Mesenchymal stem cell (in vitro differentiated cells and primary cell): ENCODE data around the gene ATRAID.

Experiments
- DNase-seq: peaks from one replicate; pipeline ENCODE4 v3.0.0-alpha.2; 2013
- H2AFZ ChIP-seq: one replicate; pipeline ENCODE4 v1.6.1; 2013; ENCODE audit warnings: low read depth, mild to moderate bottlenecking, control low read depth, inconsistent platforms, low read length, moderate library complexity
- H2AK5ac ChIP-seq: 2 replicates; pipeline ENCODE4 v1.6.1; 2013; ENCODE audit warnings: low read length, moderate library complexity, mild to moderate bottlenecking, inconsistent platforms; ENCODE audit not compliant: severe bottlenecking
- H2BK120ac ChIP-seq: one replicate; pipeline ENCODE4 v1.6.1; 2013; ENCODE audit warnings: low read depth, mild to moderate bottlenecking, inconsistent platforms, low read length, moderate library complexity
- H2BK12ac ChIP-seq, 2 experiments: one replicate each; pipeline ENCODE4 v1.6.1; 2013; ENCODE audit warnings: inconsistent platforms in 2 of 2, low read length in 2 of 2, mild to moderate bottlenecking in 2 of 2, moderate library complexity in 2 of 2, control low read depth in 1 of 2
- H2BK15ac ChIP-seq: one replicate; pipeline ENCODE4 v1.6.1; 2013; ENCODE audit warnings: mild to moderate bottlenecking, low read depth, inconsistent platforms; ENCODE audit not compliant: poor library complexity, severe bottlenecking
- H2BK5ac ChIP-seq: 2 replicates; pipeline ENCODE4 v1.6.1; 2013; ENCODE audit warnings: low read depth, mild to moderate bottlenecking, low read length, control low read depth, inconsistent platforms; ENCODE audit not compliant: poor library complexity, severe bottlenecking
- H3K14ac ChIP-seq, 2 experiments: one replicate each; pipeline ENCODE4 v1.6.1; 2013; ENCODE audit warnings: inconsistent platforms in 2 of 2, low read length in 2 of 2, control low read depth in 1 of 2, mild to moderate bottlenecking in 1 of 2, moderate library complexity in 1 of 2
- H3K18ac ChIP-seq, 2 experiments: one replicate each; pipeline ENCODE4 v1.6.1; 2013; ENCODE audit warnings: inconsistent platforms in 2 of 2, low read length in 2 of 2, control low read depth in 1 of 2, low read depth in 1 of 2, mild to moderate bottlenecking in 1 of 2
- H3K23ac ChIP-seq, 2 experiments: one replicate each; pipeline ENCODE4 v1.6.1; 2013; ENCODE audit warnings: inconsistent platforms in 2 of 2, low read length in 2 of 2, mild to moderate bottlenecking in 2 of 2, moderate library complexity in 2 of 2, control low read depth in 1 of 2
- H3K27ac ChIP-seq: 2 replicates; pipeline ENCODE4 v1.5.1; 2013; ENCODE audit warnings: mild to moderate bottlenecking, moderate library complexity, low read length, control low read depth, inconsistent platforms; ENCODE audit not compliant: poor library complexity, severe bottlenecking
- H3K27me3 ChIP-seq, 2 experiments: 2 replicates each; pipeline versions ENCODE4 v1.6.1 to v1.7.0; 2013; ENCODE audit warnings: low read length in 2 of 2, mild to moderate bottlenecking in 2 of 2, moderate library complexity in 2 of 2, control low read depth in 1 of 2, inconsistent platforms in 1 of 2; ENCODE audit not compliant: control insufficient read depth in 1 of 2, insufficient read depth in 1 of 2
- H3K36me3 ChIP-seq, 2 experiments: 2 replicates each; pipeline versions ENCODE4 v1.6.1 to v1.7.0; 2013; ENCODE audit warnings: low read length in 2 of 2, control low read depth in 1 of 2, inconsistent platforms in 1 of 2, low read depth in 1 of 2, mild to moderate bottlenecking in 1 of 2; ENCODE audit not compliant: insufficient read depth in 2 of 2, control insufficient read depth in 1 of 2
- H3K4ac ChIP-seq, 2 experiments: one replicate each; pipeline ENCODE4 v1.6.1; 2013; ENCODE audit warnings: inconsistent platforms in 2 of 2, low read length in 2 of 2, mild to moderate bottlenecking in 2 of 2, moderate library complexity in 2 of 2, control low read depth in 1 of 2, low read depth in 1 of 2
- H3K4me1 ChIP-seq: 2 replicates; pipeline ENCODE4 v1.6.1; 2013; ENCODE audit warnings: low read depth, low read length, control low read depth; ENCODE audit not compliant: control insufficient read depth, insufficient read depth
- H3K4me2 ChIP-seq: 2 replicates; pipeline ENCODE4 v1.6.1; 2013; ENCODE audit warnings: low read length, mild to moderate bottlenecking, inconsistent platforms; ENCODE audit not compliant: poor library complexity, severe bottlenecking
- H3K4me3 ChIP-seq, 2 experiments: 2 replicates each; pipeline versions ENCODE4 v1.5.1 to v1.7.0; 2013; ENCODE audit warnings: low read length in 2 of 2, mild to moderate bottlenecking in 2 of 2, control low read depth in 1 of 2, low read depth in 1 of 2; ENCODE audit not compliant: insufficient read depth in 1 of 2
- H3K79me1 ChIP-seq: replicated peaks from 2 replicates; pipeline ENCODE4 v1.6.1; 2013; ENCODE audit warnings: mild to moderate bottlenecking, control low read depth, low read length, inconsistent platforms; ENCODE audit not compliant: poor library complexity, severe bottlenecking
- H3K9ac ChIP-seq: 2 replicates; pipeline ENCODE4 v1.7.0; 2013; ENCODE audit warnings: mild to moderate bottlenecking, low read length, moderate library complexity
- H3K9me3 ChIP-seq: 2 replicates; pipeline ENCODE4 v1.7.0; 2013; ENCODE audit warnings: mild to moderate bottlenecking, low read length; ENCODE audit not compliant: control insufficient read depth
- H4K8ac ChIP-seq: one replicate; pipeline ENCODE4 v1.6.1; 2013; ENCODE audit warnings: inconsistent platforms, mild to moderate bottlenecking, low read length, moderate library complexity
- H4K91ac ChIP-seq: one replicate; pipeline ENCODE4 v1.6.1; 2013; ENCODE audit warnings: mild to moderate bottlenecking, low read length, inconsistent platforms
- WGBS: methylation state at CpG from one replicate; pipeline ENCODE4 v1.1.7; 2013; ENCODE audit warnings: mixed read lengths; 5-methylcytosine and 5-hydroxymethylcytosine counted together

Gene ATRAID

DNA sequence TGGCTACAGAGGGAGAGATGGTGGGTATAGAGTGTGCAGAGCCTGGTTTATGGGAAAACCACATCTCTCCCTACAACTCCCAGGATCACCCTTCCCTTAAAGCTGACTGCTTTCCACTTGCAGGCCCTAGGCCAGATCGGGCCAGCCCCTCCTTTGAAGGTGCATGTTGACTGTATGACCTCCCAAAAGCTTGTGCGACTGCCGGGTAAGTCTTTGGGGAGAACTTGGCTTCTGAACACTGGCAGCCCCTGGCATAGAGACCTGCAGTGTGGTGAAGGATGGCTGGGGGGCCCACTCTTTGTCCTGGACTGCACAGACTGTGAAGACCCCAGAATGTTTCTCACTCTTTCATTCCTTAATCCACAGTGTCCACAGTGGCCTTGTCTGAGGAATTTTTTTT, 24.8 kb downstream of the ATRAID start:
- Histone ChIP-seq H4K91ac (no peak overlapping the region), H3K9me3 (no peaks in the 10 kb centered on the region), H3K4me3 (no peak overlapping the region), H3K79me1 (peaks cover 35% of the 10 kb centered on the region), H3K9ac (no peak overlapping the region), H3K14ac (no peak overlapping the region), H2BK12ac (no peak overlapping the region), H2AFZ (no peak overlapping the region), H2BK5ac (no peak overlapping the region), H3K18ac (no peak overlapping the region), H2BK120ac (no peak overlapping the region), H2BK15ac (no peak overlapping the region), H3K36me3 (peaks cover 95 to 98% of the 10 kb centered on the region in 2 experiments), H2AK5ac (no peak overlapping the region), H3K4me2 (no peak overlapping the region), H3K4ac (no peak overlapping the region), H3K27ac (no peak overlapping the region), H3K23ac (no peak overlapping the region), H4K8ac (no peak overlapping the region), H3K27me3 (no peaks in the 10 kb centered on the region), H3K4me1 (no peaks in the 10 kb centered on the region)
- DNase-seq = no peak
- 96% methylated on average over 3 of the region's 3 CpGs for WGBS

GRCh38 chr2:27237341-27237945, 25.6 kb downstream of the ATRAID start:
- no peak overlapping the region for H4K8ac ChIP-seq
- 97% methylated on average over 15 of the region's 15 CpGs for WGBS

GRCh38 chr2:27238976-27239375, 27.1 kb downstream of the ATRAID start:
- peaks cover 95 to 98% of the 10 kb centered on the region in 2 experiments for H3K36me3 ChIP-seq
- 96% methylated on average over 4 of the region's 8 CpGs for WGBS
- H2AK5ac ChIP-seq = no peak overlapping the region
- H3K9me3 ChIP-seq = no peaks in the 10 kb centered on the region
- DNase-seq = no peak
- no peaks in the 10 kb centered on the region for H3K4me1 ChIP-seq
- H2BK15ac ChIP-seq = no peak overlapping the region
- H4K91ac ChIP-seq = no peak overlapping the region
- no peak overlapping the region for H3K18ac ChIP-seq
- no peak overlapping the region for H2BK5ac ChIP-seq
- no peak overlapping the region for H3K4me3 ChIP-seq
- no peak overlapping the region for H3K23ac ChIP-seq
- H3K14ac ChIP-seq = no peak overlapping the region
- H2AFZ ChIP-seq = no peak overlapping the region
- no peak overlapping the region for H3K4ac ChIP-seq
- no peak overlapping the region for H2BK120ac ChIP-seq
- H4K8ac ChIP-seq = no peak overlapping the region
- H3K27me3 ChIP-seq = no peaks in the 10 kb centered on the region
- H3K9ac ChIP-seq = no peak overlapping the region
- H3K79me1 ChIP-seq = peaks cover 14% of the 10 kb centered on the region
- H2BK12ac ChIP-seq = no peak overlapping the region
- no peak overlapping the region for H3K4me2 ChIP-seq
- no peak overlapping the region for H3K27ac ChIP-seq

More at GRCh38 chr2:27237341-27237945, 25.6 kb downstream of the ATRAID start:
- DNase-seq = no peak
- H3K4me1 ChIP-seq = no peaks in the 10 kb centered on the region
- no peak overlapping the region for H4K91ac ChIP-seq
- no peak overlapping the region for H2AFZ ChIP-seq
- no peak overlapping the region for H2BK5ac ChIP-seq
- H3K79me1 ChIP-seq = peaks cover 28% of the 10 kb centered on the region
- H3K14ac ChIP-seq = no peak overlapping the region
- H3K4ac ChIP-seq = no peak overlapping the region
- no peak overlapping the region for H2AK5ac ChIP-seq
- H2BK15ac ChIP-seq = no peak overlapping the region
- H2BK12ac ChIP-seq = no peak overlapping the region
- no peaks in the 10 kb centered on the region for H3K9me3 ChIP-seq
- peaks cover 95 to 98% of the 10 kb centered on the region in 2 experiments for H3K36me3 ChIP-seq
- no peak overlapping the region for H3K4me3 ChIP-seq
- H3K9ac ChIP-seq = no peak overlapping the region
- H3K27ac ChIP-seq = no peak overlapping the region
- no peak overlapping the region for H3K18ac ChIP-seq
- no peak overlapping the region for H3K4me2 ChIP-seq
- no peak overlapping the region for H2BK120ac ChIP-seq
- no peak overlapping the region for H3K23ac ChIP-seq
- no peaks in the 10 kb centered on the region for H3K27me3 ChIP-seq

GRCh38 chr2:27240406-27240805, 28.6 kb downstream of the ATRAID start:
- no peak overlapping the region for H2BK5ac ChIP-seq
- no peak for DNase-seq
- no peak overlapping the region for H2BK15ac ChIP-seq
- no peak overlapping the region for H4K8ac ChIP-seq
- H3K4ac ChIP-seq = no peak overlapping the region
- peaks cover 12% of the 10 kb centered on the region for H3K79me1 ChIP-seq
- H3K14ac ChIP-seq = no peak overlapping the region
- no peak overlapping the region for H2BK12ac ChIP-seq
- H2AFZ ChIP-seq = no peak overlapping the region
- H2BK120ac ChIP-seq = no peak overlapping the region
- H3K9me3 ChIP-seq = no peaks in the 10 kb centered on the region
- no peak overlapping the region for H3K9ac ChIP-seq
- H4K91ac ChIP-seq = no peak overlapping the region
- no peak overlapping the region for H2AK5ac ChIP-seq
- H3K18ac ChIP-seq = no peak overlapping the region
- no peak overlapping the region for H3K4me3 ChIP-seq
- H3K27me3 ChIP-seq = no peaks in the 10 kb centered on the region
- H3K27ac ChIP-seq = no peak overlapping the region
- peaks cover 95 to 97% of the 10 kb centered on the region in 2 experiments for H3K36me3 ChIP-seq
- H3K23ac ChIP-seq = no peak overlapping the region
- WGBS = 100% methylated on average over 5 of the region's 9 CpGs
- no peaks in the 10 kb centered on the region for H3K4me1 ChIP-seq
- H3K4me2 ChIP-seq = no peak overlapping the region
